ENCODE measurements around the gene AICDA.

AICDA gene

GRCh38 chr12:8554451-8555195 is 58.0 kb downstream of the AICDA start:
- no peak for DNase-seq (ENCODE audit: low read depth)

GRCh38 chr12:8553088-8553627 is 59.5 kb downstream of the AICDA start:
- DNase-seq (ENCODE audit: low read depth), result no peak
